GM12878 (cell line): ENCODE data around the gene TPRG1. TPM values are rescaled to one million over a fixed set of nuclear protein-coding genes. Genes with fewer than 3 reads are reported as not detected.

Experiments
- ATAC-seq: fragments of 200-7000 bp; cut with Tn5 transposase; 3 replicates; pipeline ENCODE4 v1.9.1; 2020; ENCODE audit warnings: mild to moderate bottlenecking, moderate library complexity
- BruUV-seq: library from RNA; stranded (reverse); fragments of 400-500 nt; replicated peaks from 2 replicates; lab custom pipeline; 2021; lab: Mats Ljungman, UMichigan
- CTCF ChIA-PET: fragments of 300-600 bp; sonication (Branson Sonifier 250); formaldehyde crosslinking; extraction: SDS; loops from one replicate; lab custom pipeline; 2021; ENCODE audit warnings: inconsistent platforms; lab: Yijun Ruan, JAX
- POLR2A ChIA-PET: fragments of 350-600 bp; formaldehyde crosslinking; extraction: SDS; loops from one replicate; lab custom pipeline; 2021; ENCODE audit warnings: inconsistent platforms; lab: Charles Lee
- RAD21 ChIA-PET: fragments of 300-600 bp; sonication (Branson Sonifier 250); formaldehyde crosslinking; loops from one replicate; lab custom pipeline; 2023; ENCODE audit warnings: antibody characterized with exemption; ENCODE audit not compliant: unreplicated experiment; lab: Charles Lee
- SMC1A ChIA-PET: fragments of 300-600 bp; sonication (Branson Sonifier 250); formaldehyde crosslinking; loops from one replicate; lab custom pipeline; 2023; ENCODE audit not compliant: unreplicated experiment, uncharacterized antibody; lab: Charles Lee
- DNase-seq: peaks from one replicate; pipeline ENCODE4 v3.0.0-alpha.2; 2011; ENCODE audit warnings: low read depth, low spot score
- FAIRE-seq: peaks from 3 replicates; lab custom pipeline; 2011; peaks lifted over from hg19 to GRCh38; lab: Jason Lieb, UNC
- H2AFZ ChIP-seq: 2 replicates; pipeline ENCODE4 v1.6.0; 2011; ENCODE audit warnings: low read depth, low read length, control low read depth; ENCODE audit not compliant: control insufficient read depth
- H3K27ac ChIP-seq: 2 replicates; pipeline ENCODE4 v1.5.1; 2011; ENCODE audit warnings: control low read depth; ENCODE audit not compliant: control insufficient read depth, insufficient read depth
- H3K27me3 ChIP-seq, 2 experiments: replicated peaks in 1 of 2; 2 replicates each; pipeline versions ENCODE4 v1.6.0 to v1.6.1; 2011; ENCODE audit warnings: low read length in 1 of 2; ENCODE audit not compliant: control insufficient read depth in 2 of 2, insufficient read depth in 2 of 2
- H3K36me3 ChIP-seq, 2 experiments: 2 replicates each; pipeline ENCODE4 v1.5.1; 2011; ENCODE audit warnings: low read length in 1 of 2; ENCODE audit not compliant: control insufficient read depth in 2 of 2, insufficient read depth in 2 of 2
- H3K4me1 ChIP-seq: 2 replicates; pipeline ENCODE4 v1.6.1; 2011; ENCODE audit warnings: mild to moderate bottlenecking, low read length, moderate library complexity, mixed read lengths; ENCODE audit not compliant: control insufficient read depth, insufficient read depth
- H3K4me2 ChIP-seq: 2 replicates; pipeline ENCODE4 v1.6.0; 2011; ENCODE audit warnings: control low read depth; ENCODE audit not compliant: control insufficient read depth, insufficient read depth
- H3K4me3 ChIP-seq: fragments of 200-600 bp; sonication (generic); 2 replicates; pipeline ENCODE4 v1.5.1; 2016
- H3K79me2 ChIP-seq: 2 replicates; pipeline ENCODE4 v1.6.0; 2011; ENCODE audit warnings: low read length; ENCODE audit not compliant: control insufficient read depth, insufficient read depth
- H3K9ac ChIP-seq: 2 replicates; pipeline ENCODE4 v1.8.0; 2011; ENCODE audit warnings: low read length, control low read depth, mixed read lengths; ENCODE audit not compliant: control insufficient read depth, insufficient read depth
- H3K9me3 ChIP-seq: replicated peaks from 3 replicates; pipeline ENCODE4 v1.5.1; 2011; ENCODE audit warnings: mild to moderate bottlenecking, low read length; ENCODE audit not compliant: control insufficient read depth, insufficient read depth
- H4K20me1 ChIP-seq: 2 replicates; pipeline ENCODE4 v1.6.0; 2011; ENCODE audit not compliant: control insufficient read depth, insufficient read depth
- BHLHE40 ChIP-seq, 2 experiments: fragments of 450-650 bp in 1 of 2; IDR thresholded peaks; 2 replicates each; pipeline ENCODE4 v1.6.1; 2011 to 2017; ENCODE audit warnings: low read depth in 2 of 2, borderline replicate concordance in 1 of 2, improper control_type of control experiment in 1 of 2, low read length in 1 of 2, mild to moderate bottlenecking in 1 of 2
- CREB1 ChIP-seq: IDR thresholded peaks from 2 replicates; pipeline ENCODE4 v1.6.1; 2012; ENCODE audit warnings: low read depth, mild to moderate bottlenecking, inconsistent platforms
- ETV6 ChIP-seq, 2 experiments: fragments of 450-650 bp in 1 of 2; IDR thresholded peaks in 1 of 2; conservative IDR thresholded peaks in 1 of 2; 2 replicates each; pipeline ENCODE4 v1.6.1; 2014; ENCODE audit warnings: antibody characterized with exemption in 1 of 2, borderline replicate concordance in 1 of 2, low read depth in 1 of 2, mild to moderate bottlenecking in 1 of 2, moderate library complexity in 1 of 2
- EZH2 ChIP-seq: IDR thresholded peaks from 2 replicates; pipeline ENCODE4 v1.6.1; 2012; ENCODE audit warnings: low read depth, mild to moderate bottlenecking, control low read depth, inconsistent platforms, low read length, borderline replicate concordance; ENCODE audit not compliant: control insufficient read depth
- FOXK2 ChIP-seq: fragments of 450-650 bp; IDR thresholded peaks from 2 replicates; pipeline ENCODE4 v1.6.1; 2017; ENCODE audit warnings: mild to moderate bottlenecking, moderate library complexity
- GABPA ChIP-seq: IDR thresholded peaks from 2 replicates; pipeline ENCODE4 v1.6.1; 2014; ENCODE audit warnings: antibody characterized with exemption, low read depth, mild to moderate bottlenecking, inconsistent platforms
- MEF2A ChIP-seq: IDR thresholded peaks from 2 replicates; pipeline ENCODE4 v1.6.1; 2011; ENCODE audit warnings: low read depth, mild to moderate bottlenecking, low read length, moderate library complexity; ENCODE audit not compliant: insufficient read depth
- MEF2B ChIP-seq: fragments of 450-650 bp; IDR thresholded peaks from 2 replicates; pipeline ENCODE4 v1.6.1; 2018; ENCODE audit warnings: mild to moderate bottlenecking, moderate library complexity; ENCODE audit not compliant: partially characterized antibody, poor library complexity, severe bottlenecking
- NFYB ChIP-seq: IDR thresholded peaks from 2 replicates; pipeline ENCODE4 v1.6.1; 2011; ENCODE audit warnings: low read depth, mild to moderate bottlenecking, low read length, improper control_type of control experiment, moderate library complexity; ENCODE audit not compliant: insufficient read depth
- NR2C1 ChIP-seq: fragments of 450-650 bp; IDR thresholded peaks from 2 replicates; pipeline ENCODE4 v1.6.1; 2017; ENCODE audit warnings: antibody characterized with exemption, mild to moderate bottlenecking, moderate library complexity
- PML ChIP-seq: IDR thresholded peaks from 2 replicates; pipeline ENCODE4 v1.6.1; 2012; ENCODE audit warnings: low read length, inconsistent platforms
- SREBF1 ChIP-seq: IDR thresholded peaks from 2 replicates; pipeline ENCODE4 v1.6.1; 2012; ENCODE audit warnings: mild to moderate bottlenecking, low read length
- SREBF2 ChIP-seq: IDR thresholded peaks from 2 replicates; pipeline ENCODE4 v1.6.1; 2012; ENCODE audit warnings: mild to moderate bottlenecking, low read length
- TCF7 ChIP-seq: IDR thresholded peaks from 2 replicates; pipeline ENCODE4 v1.6.1; 2014; ENCODE audit warnings: antibody characterized with exemption, borderline replicate concordance
- ZZZ3 ChIP-seq: IDR thresholded peaks from 2 replicates; pipeline ENCODE4 v1.6.1; 2011; ENCODE audit warnings: low read depth; ENCODE audit not compliant: control insufficient read depth, insufficient read length
- WGBS: methylation state at CpG from one replicate; pipeline ENCODE4 v1.1.6; 2016; ENCODE audit warnings: low lambda C conversion rate; ENCODE audit not compliant: insufficient replicate concordance, insufficient coverage; ENCODE audit errors: missing lambda C conversion rate; 5-methylcytosine and 5-hydroxymethylcytosine counted together
- in situ Hi-C: fragments of 300-500 bp; cut with MboI; formaldehyde crosslinking; loops from 9 replicates; pipeline ENCODE4 v1.14.3; 2018; ENCODE audit warnings: mixed read lengths
- intact Hi-C: fragments of 100-400 bp; cut with micrococcal nuclease; formaldehyde crosslinking; loops from one replicate; pipeline ENCODE4 v1.14.2; 2022; ENCODE audit not compliant: unreplicated experiment
- polyA plus RNA-seq, 11 experiments: library from polyadenylated mRNA; depleted of rRNA in 4 of 11; unstranded in 6 of 11; stranded (reverse) in 5 of 11; fragments of >200 nt; fragmentation: Nextera tagmentation in 4 of 11; fragmentation: Illumina TruSeq in 1 of 11; extraction: Ambion mirVana in 4 of 11; extraction: Trizol in 1 of 11; gene quantifications; 1 replicate in 1 of 11; 2 replicates in 10 of 11; pipeline versions ENCODE4 v1.2.1 to v1.2.3, GENCODE V29; 2011 to 2016; ENCODE audit warnings: inconsistent platforms in 2 of 11, missing spikeins in 2 of 11, low read depth in 1 of 11
- total RNA-seq, 4 experiments: library from RNA; depleted of rRNA in 3 of 4; stranded (reverse); fragments of >200 nt in 3 of 4; fragmentation: Illumina TruSeq in 1 of 4; extraction: Trizol in 1 of 4; gene quantifications; 2 replicates each; pipeline versions ENCODE4 v1.2.1 to v1.2.3, GENCODE V29; 2013 to 2021
- TF ChIP-seq, protein P1 (sequence below): fragments of 150-350 bp; IDR thresholded peaks from 2 replicates; pipeline ENCODE4 v1.6.1; 2016; ENCODE audit warnings: low read depth, low read length
- TF ChIP-seq, protein P2 (sequence below): IDR thresholded peaks from 2 replicates; pipeline ENCODE4 v1.6.1; 2012; ENCODE audit warnings: low read depth, low read length, improper control_type of control experiment

The TPRG1 gene
- total and polyA plus RNA-seq, 10 of the 15 experiments (the other 5 are each of a cell fraction or from before 2014, with no cell fraction given), result 0.26 to 30.7 (median 3.6) TPM

DNA sequence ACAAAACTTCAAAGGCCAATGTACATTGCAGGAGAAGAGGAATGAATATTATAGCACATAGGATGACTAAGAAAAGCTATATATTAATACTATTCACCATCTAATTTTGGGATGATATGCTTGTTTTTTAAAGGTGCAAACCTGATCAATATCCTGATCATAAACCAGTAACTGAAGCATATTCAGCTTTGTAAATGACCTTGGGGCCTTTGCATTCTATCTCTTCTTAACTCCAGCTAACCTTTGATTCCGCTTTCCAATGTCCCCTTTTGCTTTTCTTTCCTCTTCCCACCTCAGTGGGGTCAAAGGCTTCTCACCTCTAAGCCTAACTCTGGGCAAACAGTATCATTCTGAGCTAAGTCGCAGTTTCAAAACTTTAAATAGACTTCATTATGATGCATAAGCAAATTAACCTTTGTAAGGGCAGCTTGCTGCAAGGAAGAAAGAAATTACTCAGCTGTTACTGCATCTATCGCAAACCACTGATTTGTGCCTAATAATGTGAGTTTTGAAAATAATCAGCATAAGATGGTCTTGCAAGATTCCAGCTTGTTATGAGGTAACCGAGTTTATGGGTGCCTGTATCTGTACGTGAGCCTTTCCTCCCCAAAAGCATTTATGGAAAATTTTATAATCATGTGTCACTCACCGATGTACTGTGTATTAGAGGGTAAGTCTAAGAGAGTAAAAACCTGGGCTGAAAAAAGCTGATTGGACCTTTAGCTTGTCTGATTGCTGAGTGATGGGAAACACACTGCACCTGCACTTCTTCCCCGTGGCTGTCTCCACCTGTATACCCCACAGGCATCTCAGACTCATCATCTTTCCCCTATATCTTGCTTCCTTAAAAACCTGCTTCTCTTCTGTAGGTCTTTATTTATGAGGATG lies 116.8 kb downstream of the TPRG1 start:
- peak overlapping the region; percentile 60 for H3K4me3 ChIP-seq
- H3K9ac ChIP-seq, result peak overlapping the region; percentile 54
- intact Hi-C loops, result loop anchor here (1.0 to 5.0 kb wide), 3 partner anchors 36 to 104 kb away; no protein-coding TSS in a partner anchor
- no peaks in the 10 kb centered on the region for H4K20me1 ChIP-seq
- no peaks in the 10 kb centered on the region for H3K79me2 ChIP-seq
- ChIA-PET CTCF (interaction anchor here (0.6 to 1.5 kb wide), 7 partner anchors 11 to 660 kb away, joined by 3 to 6 read pairs (median 3); no protein-coding TSS in a partner anchor), RAD21 (interaction anchor here (0.9 to 2.0 kb wide), 10 partner anchors 12 to 660 kb away, joined by 3 to 7 read pairs (median 4); no protein-coding TSS in a partner anchor), SMC1A (interaction anchor here (0.9 to 3.4 kb wide), 11 partner anchors 11 to 659 kb away, joined by 3 to 17 read pairs (median 5); no protein-coding TSS in a partner anchor), POLR2A (interaction anchor here (1.4 kb wide), 1 partner anchor 10 kb away, joined by 3 read pairs; no protein-coding TSS in a partner anchor)
- peak overlapping the region; percentile 72 for H3K27ac ChIP-seq
- peaks cover 0 to 2% of the 10 kb centered on the region in 2 experiments; a peak in 1 of 4 replicates for H3K27me3 ChIP-seq
- in situ Hi-C loops, result no loop called here
- H3K4me1 ChIP-seq, result peaks cover 31% of the 10 kb centered on the region
- no peaks in the 10 kb centered on the region for H3K36me3 ChIP-seq
- H3K4me2 ChIP-seq, result peak overlapping the region; percentile 70
- peak; percentile 98 for FAIRE-seq
- peak; percentile 90 for ATAC-seq
- no peaks in the 10 kb centered on the region for H3K9me3 ChIP-seq
- H2AFZ ChIP-seq, result peak overlapping the region; percentile 14; the same call in 1 of the 2 replicates
- BruUV-seq, result no TSS peak
- DNase-seq, result peak; percentile 73
- under 1% methylated on average over 7 of the region's 7 CpGs for WGBS
- TF ChIP-seq, protein P1, sequence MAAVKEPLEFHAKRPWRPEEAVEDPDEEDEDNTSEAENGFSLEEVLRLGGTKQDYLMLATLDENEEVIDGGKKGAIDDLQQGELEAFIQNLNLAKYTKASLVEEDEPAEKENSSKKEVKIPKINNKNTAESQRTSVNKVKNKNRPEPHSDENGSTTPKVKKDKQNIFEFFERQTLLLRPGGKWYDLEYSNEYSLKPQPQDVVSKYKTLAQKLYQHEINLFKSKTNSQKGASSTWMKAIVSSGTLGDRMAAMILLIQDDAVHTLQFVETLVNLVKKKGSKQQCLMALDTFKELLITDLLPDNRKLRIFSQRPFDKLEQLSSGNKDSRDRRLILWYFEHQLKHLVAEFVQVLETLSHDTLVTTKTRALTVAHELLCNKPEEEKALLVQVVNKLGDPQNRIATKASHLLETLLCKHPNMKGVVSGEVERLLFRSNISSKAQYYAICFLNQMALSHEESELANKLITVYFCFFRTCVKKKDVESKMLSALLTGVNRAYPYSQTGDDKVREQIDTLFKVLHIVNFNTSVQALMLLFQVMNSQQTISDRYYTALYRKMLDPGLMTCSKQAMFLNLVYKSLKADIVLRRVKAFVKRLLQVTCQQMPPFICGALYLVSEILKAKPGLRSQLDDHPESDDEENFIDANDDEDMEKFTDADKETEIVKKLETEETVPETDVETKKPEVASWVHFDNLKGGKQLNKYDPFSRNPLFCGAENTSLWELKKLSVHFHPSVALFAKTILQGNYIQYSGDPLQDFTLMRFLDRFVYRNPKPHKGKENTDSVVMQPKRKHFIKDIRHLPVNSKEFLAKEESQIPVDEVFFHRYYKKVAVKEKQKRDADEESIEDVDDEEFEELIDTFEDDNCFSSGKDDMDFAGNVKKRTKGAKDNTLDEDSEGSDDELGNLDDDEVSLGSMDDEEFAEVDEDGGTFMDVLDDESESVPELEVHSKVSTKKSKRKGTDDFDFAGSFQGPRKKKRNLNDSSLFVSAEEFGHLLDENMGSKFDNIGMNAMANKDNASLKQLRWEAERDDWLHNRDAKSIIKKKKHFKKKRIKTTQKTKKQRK, result no peak
- TF ChIP-seq EZH2 (0 out of 2 replicates have a peak, but pooled peaks have one; percentile 50), BHLHE40 (IDR thresholded peaks at IDR 0.05; ENCODE audit: borderline replicate concordance in 1 of 2, low read depth in 2 of 2, low read length in 1 of 2) (0 out of 4 replicates have a peak, but pooled peaks of 1 of the 2 experiments have one; percentile 21), SREBF1 (peak; percentile 48; the same call in 1 of the 2 replicates), TCF7 (0 out of 2 replicates have a peak, but pooled peaks have one; percentile 16), FOXK2 (no peak), MEF2B (peak; percentile 75), ZZZ3 (no peak), PML (0 out of 2 replicates have a peak, but pooled peaks have one; percentile 63), MEF2A (peak; percentile 95), NR2C1 (peak; percentile 61; the same call in 1 of the 2 replicates), CREB1 (peak; percentile 49; the same call in 1 of the 2 replicates), NFYB (no peak), GABPA (peak; percentile 47; the same call in 1 of the 2 replicates), ETV6 (conservative IDR thresholded peaks at IDR 0.05 in 1 of 2, IDR thresholded peaks at IDR 0.05 in 1 of 2; ENCODE audit: borderline replicate concordance in 1 of 2, low read depth in 1 of 2) (peak in 1 of 2 experiments; percentile 57; a peak in 1 of 4 replicates), SREBF2 (no peak)
- TF ChIP-seq, protein P2, sequence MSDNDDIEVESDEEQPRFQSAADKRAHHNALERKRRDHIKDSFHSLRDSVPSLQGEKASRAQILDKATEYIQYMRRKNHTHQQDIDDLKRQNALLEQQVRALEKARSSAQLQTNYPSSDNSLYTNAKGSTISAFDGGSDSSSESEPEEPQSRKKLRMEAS, result no peak
